HepG2 (cell line): Measurements from ENCODE around the gene PDCD5. TPM values are rescaled to one million over a fixed set of nuclear protein-coding genes. Genes with fewer than 3 reads are reported as not detected.

Experiments used
- ATAC-seq: fragments of 200-7000 bp; cut with Tn5 transposase; 3 replicates; pipeline ENCODE4 v1.9.1; 2020; ENCODE audit warnings: mild to moderate bottlenecking, moderate library complexity
- BruUV-seq: library from RNA; stranded (reverse); fragments of 400-500 nt; replicated peaks from 2 replicates; lab custom pipeline; 2021; lab: Mats Ljungman, UMichigan
- CTCF ChIA-PET: fragments of 300-600 bp; formaldehyde crosslinking; extraction: SDS; loops from one replicate; lab custom pipeline; 2021; ENCODE audit warnings: low total read pairs, inconsistent platforms, low intra/inter-chr PET ratio; lab: Yijun Ruan, JAX
- POLR2A ChIA-PET: fragments of 350-600 bp; sonication (Branson Sonifier 250); formaldehyde crosslinking; loops from one replicate; lab custom pipeline; 2020; ENCODE audit warnings: antibody characterized with exemption, inconsistent platforms; lab: Yijun Ruan, JAX
- DNase-seq: peaks from one replicate; pipeline ENCODE4 v3.0.0-alpha.2; 2015; ENCODE audit warnings: low spot score
- FAIRE-seq: peaks from 3 replicates; lab custom pipeline; 2011; peaks lifted over from hg19 to GRCh38; lab: Jason Lieb, UNC
- H2AFZ ChIP-seq: one replicate; pipeline ENCODE4 v1.6.1; 2011; ENCODE audit warnings: low read length, inconsistent platforms
- H3K27ac ChIP-seq: fragments of 300-600 bp; 3 replicates; pipeline ENCODE4 v1.8.0; 2011; ENCODE audit warnings: mixed run types, mild to moderate bottlenecking, mixed read lengths, low read length, inconsistent platforms; ENCODE audit not compliant: insufficient read depth; ENCODE audit errors: extremely low read length
- H3K27me3 ChIP-seq, 2 experiments: fragments of 200-600 bp in 1 of 2; 2 replicates in 1 of 2; 3 replicates in 1 of 2; pipeline versions ENCODE4 v1.6.0 to v1.8.0; 2011; ENCODE audit warnings: low read length in 2 of 2, mild to moderate bottlenecking in 2 of 2, moderate library complexity in 2 of 2, inconsistent platforms in 1 of 2; ENCODE audit not compliant: insufficient read depth in 2 of 2, control insufficient read depth in 1 of 2
- H3K36me3 ChIP-seq, 2 experiments: fragments of 200-600 bp in 1 of 2; replicated peaks in 1 of 2; 2 replicates in 1 of 2; 3 replicates in 1 of 2; pipeline versions ENCODE4 v1.5.1 to v1.8.0; 2011; ENCODE audit warnings: low read length in 2 of 2, inconsistent platforms in 1 of 2; ENCODE audit not compliant: insufficient read depth in 2 of 2, control insufficient read depth in 1 of 2
- H3K4me1 ChIP-seq: 2 replicates; pipeline ENCODE4 v1.5.1; 2012; ENCODE audit warnings: low read length, inconsistent platforms; ENCODE audit not compliant: insufficient read depth
- H3K4me2 ChIP-seq: 2 replicates; pipeline ENCODE4 v1.6.0; 2011; ENCODE audit warnings: low read depth, low read length, inconsistent platforms
- H3K4me3 ChIP-seq, 3 experiments: fragments of 200-600 bp in 1 of 3; sonication (generic), shearing (Covaris generic) in 1 of 3; replicated peaks in 1 of 3; 2 replicates each; pipeline ENCODE4 v1.5.1; 2011 to 2016; ENCODE audit warnings: low read length in 3 of 3, inconsistent platforms in 2 of 3, low read depth in 2 of 3, mild to moderate bottlenecking in 2 of 3, control low read depth in 1 of 3, mixed read lengths in 1 of 3; ENCODE audit not compliant: insufficient read depth in 1 of 3
- H3K79me2 ChIP-seq: one replicate; pipeline ENCODE4 v1.6.1; 2011; ENCODE audit warnings: low read length, inconsistent platforms; ENCODE audit not compliant: insufficient read depth
- H3K9ac ChIP-seq: 2 replicates; pipeline ENCODE4 v1.6.0; 2011; ENCODE audit warnings: mild to moderate bottlenecking, low read depth, low read length, inconsistent platforms; ENCODE audit not compliant: insufficient read depth
- H3K9me3 ChIP-seq: 2 replicates; pipeline ENCODE4 v1.5.1; 2012; ENCODE audit warnings: mild to moderate bottlenecking, low read length
- H4K20me1 ChIP-seq: 2 replicates; pipeline ENCODE4 v1.6.0; 2011; ENCODE audit warnings: inconsistent platforms, mild to moderate bottlenecking, low read length, moderate library complexity; ENCODE audit not compliant: insufficient read depth
- BRD4 ChIP-seq: sonication (generic); formaldehyde crosslinking; IDR thresholded peaks from 2 replicates; pipeline ENCODE4 v1.4.0; 2020; ENCODE audit warnings: missing genetic modification reagents
- IRF9 ChIP-seq: sonication (generic); formaldehyde crosslinking; IDR thresholded peaks from 2 replicates; pipeline ENCODE4 v1.8.0; 2022; ENCODE audit warnings: missing genetic modification reagents, mild to moderate bottlenecking, borderline replicate concordance
- NCOA1 ChIP-seq: sonication (generic); formaldehyde crosslinking; IDR thresholded peaks from 2 replicates; pipeline ENCODE4 v1.9.0; 2021; ENCODE audit warnings: missing genetic modification reagents
- POLR2G ChIP-seq: fragments of 200-400 bp; formaldehyde crosslinking; IDR thresholded peaks from 2 replicates; pipeline ENCODE4 v1.6.1; 2018; ENCODE audit warnings: mild to moderate bottlenecking, low read depth, low read length, moderate library complexity
- REPIN1 ChIP-seq: sonication (generic); formaldehyde crosslinking; IDR thresholded peaks from 2 replicates; pipeline ENCODE4 v1.8.0; 2022; ENCODE audit warnings: missing genetic modification reagents, low read depth, mild to moderate bottlenecking, borderline replicate concordance
- SP5 ChIP-seq: IDR thresholded peaks from 2 replicates; pipeline ENCODE4 v1.6.1; 2016; ENCODE audit warnings: low read depth, borderline replicate concordance
- STAT5B ChIP-seq: sonication (generic); formaldehyde crosslinking; IDR thresholded peaks from 2 replicates; pipeline ENCODE4 v1.4.0; 2020; ENCODE audit warnings: missing genetic modification reagents
- ZFY ChIP-seq: sonication (generic); formaldehyde crosslinking; IDR thresholded peaks from 2 replicates; pipeline ENCODE4 v1.4.0; 2020; ENCODE audit warnings: missing genetic modification reagents
- ZNF280B ChIP-seq: sonication (generic); formaldehyde crosslinking; IDR thresholded peaks from 2 replicates; pipeline ENCODE4 v1.5.0; 2020; ENCODE audit warnings: missing genetic modification reagents, mild to moderate bottlenecking, borderline replicate concordance
- ZNF552 ChIP-seq: sonication (generic); formaldehyde crosslinking; IDR thresholded peaks from 2 replicates; pipeline ENCODE4 v1.9.0; 2022; ENCODE audit warnings: missing genetic modification reagents, mild to moderate bottlenecking, borderline replicate concordance
- ZNF777 ChIP-seq: sonication (generic); formaldehyde crosslinking; IDR thresholded peaks from 2 replicates; pipeline ENCODE4 v1.4.0; 2020; ENCODE audit warnings: missing genetic modification reagents
- ZNF839 ChIP-seq: sonication (generic); formaldehyde crosslinking; IDR thresholded peaks from 2 replicates; pipeline ENCODE4 v1.4.0; 2020; ENCODE audit warnings: missing genetic modification reagents, mild to moderate bottlenecking, borderline replicate concordance
- ZSCAN20 ChIP-seq: sonication (generic); formaldehyde crosslinking; IDR thresholded peaks from 2 replicates; pipeline ENCODE4 v1.4.0; 2020; ENCODE audit warnings: missing genetic modification reagents, mild to moderate bottlenecking, borderline replicate concordance
- WGBS: methylation state at CpG from one replicate; pipeline ENCODE4 v1.1.6; 2017; ENCODE audit warnings: low lambda C conversion rate; 5-methylcytosine and 5-hydroxymethylcytosine counted together
- in situ Hi-C: cut with HindIII; loops from 2 replicates; pipeline ENCODE4 v1.10.0; 2017; ENCODE audit warnings: low pct_unique_long_range_greater_than_20kb; ENCODE audit not compliant: extremely low pct_ligation_motif_present
- intact Hi-C: fragments of 100-400 bp; cut with micrococcal nuclease; formaldehyde crosslinking; loops from one replicate; pipeline ENCODE4 v1.10.0; 2022; ENCODE audit not compliant: unreplicated experiment
- polyA plus RNA-seq, 8 experiments: library from polyadenylated mRNA; depleted of rRNA in 3 of 8; stranded (reverse) in 7 of 8; unstranded in 1 of 8; fragments of >200 nt; fragmentation: Illumina TruSeq in 4 of 8; extraction: Trizol in 4 of 8; gene quantifications; 2 replicates each; pipeline versions ENCODE4 v1.2.1 to v1.2.3, GENCODE V29; 2011 to 2016; ENCODE audit warnings: low read depth in 4 of 8, missing spikeins in 1 of 8, mixed read lengths in 1 of 8; ENCODE audit not compliant: insufficient read depth in 1 of 8
- total RNA-seq, 5 experiments: library from RNA; depleted of rRNA; stranded (reverse); fragments of >200 nt; fragmentation: Illumina TruSeq; extraction: Trizol; gene quantifications; 2 replicates each; pipeline ENCODE4 v1.2.3, GENCODE V29; 2016; ENCODE audit warnings: low read depth in 1 of 5
- TF ChIP-seq, protein P1 (sequence below): sonication (generic); formaldehyde crosslinking; IDR thresholded peaks from 2 replicates; pipeline ENCODE4 v1.4.0; 2020; ENCODE audit warnings: mild to moderate bottlenecking, missing genetic modification reagents, borderline replicate concordance
- TF ChIP-seq, protein P2 (sequence below): IDR thresholded peaks from 2 replicates; pipeline ENCODE4 v1.6.1; 2012; ENCODE audit warnings: low read depth, low read length, improper control_type of control experiment

PDCD5 gene
- total and polyA plus RNA-seq, 2 of the 13 experiments (the other 11 are each of a cell fraction or from before 2014, with no cell fraction given), result 56.3 to 332 TPM

- no peaks in the 10 kb centered on the region for H4K20me1 ChIP-seq
- ATAC-seq (no peak), DNase-seq (no peak), FAIRE-seq (no peak)
- CTCF ChIA-PET, result no interaction called here
- no peak overlapping the region for H3K4me3 ChIP-seq
- 50% methylated on average over 9 of the region's 9 CpGs for WGBS
- H3K4me2 ChIP-seq, result no peak overlapping the region
- intact Hi-C loops (no loop called here), in situ Hi-C loops (loop anchor here (10.0 kb wide), 2 partner anchors 273 to 1893 kb away; no protein-coding TSS in a partner anchor)
- H3K9ac ChIP-seq, result no peak overlapping the region
- no peaks in the 10 kb centered on the region for H3K4me1 ChIP-seq
- no peak overlapping the region for H2AFZ ChIP-seq
- H3K79me2 ChIP-seq, result no peaks in the 10 kb centered on the region
- H3K9me3 ChIP-seq, result no peaks in the 10 kb centered on the region
- no peak overlapping the region for H3K27ac ChIP-seq
- POLR2A ChIA-PET, result no interaction called here
- no peaks in the 10 kb centered on the region for H3K36me3 ChIP-seq
- BruUV-seq, result no TSS peak
- no peaks in the 10 kb centered on the region for H3K27me3 ChIP-seq
- TF ChIP-seq ZNF280B (CRISPR knock-in tag) (no peak), IRF9 (CRISPR knock-in tag) (no peak), ZNF839 (no peak), SP5 (CRISPR knock-in tag) (no peak), ZSCAN20 (CRISPR knock-in tag) (no peak), ZFY (CRISPR knock-in tag) (no peak), STAT5B (CRISPR knock-in tag) (no peak), POLR2G (no peak), NCOA1 (CRISPR knock-in tag) (no peak), REPIN1 (no peak), ZNF777 (no peak), ZNF552 (no peak), BRD4 (CRISPR knock-in tag) (no peak)
- TF ChIP-seq, protein P1, sequence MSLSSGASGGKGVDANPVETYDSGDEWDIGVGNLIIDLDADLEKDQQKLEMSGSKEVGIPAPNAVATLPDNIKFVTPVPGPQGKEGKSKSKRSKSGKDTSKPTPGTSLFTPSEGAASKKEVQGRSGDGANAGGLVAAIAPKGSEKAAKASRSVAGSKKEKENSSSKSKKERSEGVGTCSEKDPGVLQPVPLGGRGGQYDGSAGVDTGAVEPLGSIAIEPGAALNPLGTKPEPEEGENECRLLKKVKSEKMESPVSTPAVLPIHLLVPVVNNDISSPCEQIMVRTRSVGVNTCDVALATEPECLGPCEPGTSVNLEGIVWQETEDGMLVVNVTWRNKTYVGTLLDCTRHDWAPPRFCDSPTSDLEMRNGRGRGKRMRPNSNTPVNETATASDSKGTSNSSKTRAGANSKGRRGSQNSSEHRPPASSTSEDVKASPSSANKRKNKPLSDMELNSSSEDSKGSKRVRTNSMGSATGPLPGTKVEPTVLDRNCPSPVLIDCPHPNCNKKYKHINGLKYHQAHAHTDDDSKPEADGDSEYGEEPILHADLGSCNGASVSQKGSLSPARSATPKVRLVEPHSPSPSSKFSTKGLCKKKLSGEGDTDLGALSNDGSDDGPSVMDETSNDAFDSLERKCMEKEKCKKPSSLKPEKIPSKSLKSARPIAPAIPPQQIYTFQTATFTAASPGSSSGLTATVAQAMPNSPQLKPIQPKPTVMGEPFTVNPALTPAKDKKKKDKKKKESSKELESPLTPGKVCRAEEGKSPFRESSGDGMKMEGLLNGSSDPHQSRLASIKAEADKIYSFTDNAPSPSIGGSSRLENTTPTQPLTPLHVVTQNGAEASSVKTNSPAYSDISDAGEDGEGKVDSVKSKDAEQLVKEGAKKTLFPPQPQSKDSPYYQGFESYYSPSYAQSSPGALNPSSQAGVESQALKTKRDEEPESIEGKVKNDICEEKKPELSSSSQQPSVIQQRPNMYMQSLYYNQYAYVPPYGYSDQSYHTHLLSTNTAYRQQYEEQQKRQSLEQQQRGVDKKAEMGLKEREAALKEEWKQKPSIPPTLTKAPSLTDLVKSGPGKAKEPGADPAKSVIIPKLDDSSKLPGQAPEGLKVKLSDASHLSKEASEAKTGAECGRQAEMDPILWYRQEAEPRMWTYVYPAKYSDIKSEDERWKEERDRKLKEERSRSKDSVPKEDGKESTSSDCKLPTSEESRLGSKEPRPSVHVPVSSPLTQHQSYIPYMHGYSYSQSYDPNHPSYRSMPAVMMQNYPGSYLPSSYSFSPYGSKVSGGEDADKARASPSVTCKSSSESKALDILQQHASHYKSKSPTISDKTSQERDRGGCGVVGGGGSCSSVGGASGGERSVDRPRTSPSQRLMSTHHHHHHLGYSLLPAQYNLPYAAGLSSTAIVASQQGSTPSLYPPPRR (CRISPR knock-in tag), result no peak
- TF ChIP-seq, protein P2, sequence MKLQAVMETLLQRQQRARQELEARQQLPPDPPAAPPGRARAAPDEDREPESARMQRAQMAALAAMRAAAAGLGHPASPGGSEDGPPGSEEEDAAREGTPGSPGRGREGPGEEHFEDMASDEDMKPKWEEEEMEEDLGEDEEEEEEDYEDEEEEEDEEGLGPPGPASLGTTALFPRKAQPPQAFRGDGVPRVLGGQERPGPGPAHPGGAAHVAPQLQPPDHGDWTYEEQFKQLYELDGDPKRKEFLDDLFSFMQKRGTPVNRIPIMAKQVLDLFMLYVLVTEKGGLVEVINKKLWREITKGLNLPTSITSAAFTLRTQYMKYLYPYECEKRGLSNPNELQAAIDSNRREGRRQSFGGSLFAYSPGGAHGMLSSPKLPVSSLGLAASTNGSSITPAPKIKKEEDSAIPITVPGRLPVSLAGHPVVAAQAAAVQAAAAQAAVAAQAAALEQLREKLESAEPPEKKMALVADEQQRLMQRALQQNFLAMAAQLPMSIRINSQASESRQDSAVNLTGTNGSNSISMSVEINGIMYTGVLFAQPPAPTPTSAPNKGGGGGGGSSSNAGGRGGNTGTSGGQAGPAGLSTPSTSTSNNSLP, result no peak
Measured at GRCh38 chr19:32567486-32567885, 13.5 kb upstream of the PDCD5 start.
